Neutrophil (primary cell): ENCODE data around the gene ZNF460.
"Not testable (repeated sequence)": the region's sequence is repeated elsewhere in the genome, so short reads cannot be mapped to it uniquely, and the experiment has no call there.

Experiments used
- H3K27ac ChIP-seq: fragments of 200-600 bp; sonication (generic); 2 replicates; pipeline ENCODE4 v1.5.1; 2016; ENCODE audit warnings: mild to moderate bottlenecking, moderate library complexity
- H3K27me3 ChIP-seq: fragments of 200-600 bp; sonication (generic); 2 replicates; pipeline ENCODE4 v1.6.0; 2016; ENCODE audit warnings: mild to moderate bottlenecking
- H3K36me3 ChIP-seq: fragments of 200-600 bp; sonication (generic); 2 replicates; pipeline ENCODE4 v1.5.1; 2017
- H3K4me1 ChIP-seq, 2 experiments: fragments of 200-600 bp in 1 of 2; sonication (generic) in 1 of 2; 1 replicate in 1 of 2; 2 replicates in 1 of 2; pipeline versions ENCODE4 v1.5.1 to v1.6.1; 2013 to 2016; ENCODE audit warnings: low read depth in 1 of 2, low read length in 1 of 2, mild to moderate bottlenecking in 1 of 2, moderate library complexity in 1 of 2; ENCODE audit not compliant: control insufficient read depth in 1 of 2, insufficient read depth in 1 of 2
- H3K4me3 ChIP-seq, 2 experiments: fragments of 200-600 bp in 1 of 2; sonication (generic) in 1 of 2; 1 replicate in 1 of 2; 2 replicates in 1 of 2; pipeline ENCODE4 v1.5.1; 2013 to 2016; ENCODE audit warnings: low read depth in 1 of 2, low read length in 1 of 2, mild to moderate bottlenecking in 1 of 2, moderate library complexity in 1 of 2
- H3K9me3 ChIP-seq: fragments of 200-600 bp; sonication (generic); 2 replicates; pipeline ENCODE4 v1.5.1; 2016
- TF ChIP-seq, protein P1 (sequence below): fragments of 200-600 bp; sonication (generic); IDR thresholded peaks from 2 replicates; pipeline ENCODE4 v1.5.1; 2016; ENCODE audit warnings: antibody characterized with exemption

ZNF460 gene

DNA sequence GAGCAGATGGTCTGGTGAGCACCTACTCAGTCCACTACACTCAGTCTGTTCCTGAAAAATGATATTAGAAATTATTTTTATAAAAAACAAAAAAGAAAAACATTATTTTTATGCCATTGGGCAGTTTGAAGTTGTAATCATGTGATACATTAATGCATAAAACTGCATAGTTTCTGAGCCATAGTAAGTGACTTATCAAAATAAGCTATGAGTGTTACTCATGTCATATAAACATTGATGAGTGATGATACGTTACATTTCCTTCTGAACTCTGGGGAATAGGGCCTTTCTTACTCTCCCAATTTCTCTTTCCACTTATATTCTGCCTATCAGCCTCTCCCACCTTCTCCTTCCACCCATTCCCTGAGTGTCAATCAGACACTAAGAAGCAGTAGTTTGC lies 31.0 kb upstream of the ZNF460 start:
- peaks cover 85% of the 10 kb centered on the region for H3K36me3 ChIP-seq
- H3K27ac ChIP-seq, result no peak overlapping the region
- H3K4me3 ChIP-seq, result no peak overlapping the region
- H3K9me3 ChIP-seq, result no peaks in the 10 kb centered on the region
- TF ChIP-seq, protein P1, sequence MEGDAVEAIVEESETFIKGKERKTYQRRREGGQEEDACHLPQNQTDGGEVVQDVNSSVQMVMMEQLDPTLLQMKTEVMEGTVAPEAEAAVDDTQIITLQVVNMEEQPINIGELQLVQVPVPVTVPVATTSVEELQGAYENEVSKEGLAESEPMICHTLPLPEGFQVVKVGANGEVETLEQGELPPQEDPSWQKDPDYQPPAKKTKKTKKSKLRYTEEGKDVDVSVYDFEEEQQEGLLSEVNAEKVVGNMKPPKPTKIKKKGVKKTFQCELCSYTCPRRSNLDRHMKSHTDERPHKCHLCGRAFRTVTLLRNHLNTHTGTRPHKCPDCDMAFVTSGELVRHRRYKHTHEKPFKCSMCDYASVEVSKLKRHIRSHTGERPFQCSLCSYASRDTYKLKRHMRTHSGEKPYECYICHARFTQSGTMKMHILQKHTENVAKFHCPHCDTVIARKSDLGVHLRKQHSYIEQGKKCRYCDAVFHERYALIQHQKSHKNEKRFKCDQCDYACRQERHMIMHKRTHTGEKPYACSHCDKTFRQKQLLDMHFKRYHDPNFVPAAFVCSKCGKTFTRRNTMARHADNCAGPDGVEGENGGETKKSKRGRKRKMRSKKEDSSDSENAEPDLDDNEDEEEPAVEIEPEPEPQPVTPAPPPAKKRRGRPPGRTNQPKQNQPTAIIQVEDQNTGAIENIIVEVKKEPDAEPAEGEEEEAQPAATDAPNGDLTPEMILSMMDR, result no peak
- no peaks in the 10 kb centered on the region for H3K27me3 ChIP-seq
- H3K4me1 ChIP-seq, result no peaks in the 10 kb centered on the region

DNA sequence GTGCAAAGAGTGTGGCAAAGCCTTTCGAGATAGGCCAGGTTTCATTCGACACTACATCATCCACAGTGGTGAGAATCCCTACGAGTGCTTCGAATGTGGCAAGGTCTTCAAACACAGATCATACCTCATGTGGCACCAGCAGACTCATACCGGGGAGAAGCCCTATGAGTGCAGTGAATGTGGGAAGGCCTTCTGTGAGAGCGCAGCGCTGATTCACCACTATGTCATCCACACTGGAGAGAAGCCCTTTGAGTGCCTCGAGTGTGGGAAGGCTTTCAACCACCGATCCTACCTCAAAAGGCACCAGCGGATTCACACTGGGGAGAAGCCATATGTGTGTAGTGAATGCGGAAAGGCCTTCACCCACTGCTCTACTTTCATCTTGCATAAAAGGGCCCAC lies 26.5 kb upstream of the ZNF460 start:
- H3K36me3 ChIP-seq, result peaks cover 49% of the 10 kb centered on the region
- not testable (repeated sequence) for H3K9me3 ChIP-seq, H3K4me3 ChIP-seq, H3K27me3 ChIP-seq, H3K27ac ChIP-seq, H3K4me1 ChIP-seq

- no peaks in the 10 kb centered on the region for H3K9me3 ChIP-seq
- no peaks in the 10 kb centered on the region for H3K27me3 ChIP-seq
- TF ChIP-seq, protein P1, result no peak
- no peak overlapping the region for H3K4me3 ChIP-seq
- H3K4me1 ChIP-seq, result no peaks in the 10 kb centered on the region
- no peak overlapping the region for H3K27ac ChIP-seq
- H3K36me3 ChIP-seq, result no peaks in the 10 kb centered on the region
These were observed 18.2 kb upstream of the ZNF460 start for GRCh38 chr19:57262044-57262443.

GRCh38 chr19:57263244-57263741 lies 17.0 kb upstream of the ZNF460 start:
- no peaks in the 10 kb centered on the region for H3K36me3 ChIP-seq
- no peaks in the 10 kb centered on the region for H3K9me3 ChIP-seq

GRCh38 chr19:57267291-57267690 lies 13.0 kb upstream of the ZNF460 start:
- no peak overlapping the region for H3K4me3 ChIP-seq
- TF ChIP-seq, protein P1, result no peak
- H3K27ac ChIP-seq, result no peak overlapping the region
- no peaks in the 10 kb centered on the region for H3K4me1 ChIP-seq
- no peaks in the 10 kb centered on the region for H3K27me3 ChIP-seq
- H3K36me3 ChIP-seq, result no peaks in the 10 kb centered on the region
- no peaks in the 10 kb centered on the region for H3K9me3 ChIP-seq

More at GRCh38 chr19:57263244-57263741, 17.0 kb upstream of the ZNF460 start:
- TF ChIP-seq, protein P1, result no peak
- H3K4me1 ChIP-seq, result no peaks in the 10 kb centered on the region
- H3K4me3 ChIP-seq, result no peak overlapping the region
- H3K27ac ChIP-seq, result no peak overlapping the region
- no peaks in the 10 kb centered on the region for H3K27me3 ChIP-seq

GRCh38 chr19:57269515-57270250 lies 10.6 kb upstream of the ZNF460 start:
- H3K4me3 ChIP-seq, result no peak overlapping the region
- no peaks in the 10 kb centered on the region for H3K27me3 ChIP-seq
- no peaks in the 10 kb centered on the region for H3K4me1 ChIP-seq
- no peak overlapping the region for H3K27ac ChIP-seq
- TF ChIP-seq, protein P1, result no peak
- no peaks in the 10 kb centered on the region for H3K9me3 ChIP-seq
- no peaks in the 10 kb centered on the region for H3K36me3 ChIP-seq
